WTC11 (cell line): ENCODE data around the gene SIRT2.

Experiments used
- ATF1 ChIP-seq: sonication (generic); formaldehyde crosslinking; IDR thresholded peaks from 2 replicates; pipeline ENCODE4 v1.8.1; 2023; ENCODE audit warnings: mild to moderate bottlenecking, moderate library complexity, missing genetic modification reagents
- CREB1 ChIP-seq: sonication (generic); formaldehyde crosslinking; IDR thresholded peaks from 2 replicates; pipeline ENCODE4 v1.8.0; 2023; ENCODE audit warnings: mild to moderate bottlenecking, missing genetic modification reagents
- CREM ChIP-seq: sonication (generic); formaldehyde crosslinking; IDR thresholded peaks from 2 replicates; pipeline ENCODE4 v1.8.1; 2022; ENCODE audit warnings: mild to moderate bottlenecking, missing genetic modification reagents, moderate library complexity
- ELF4 ChIP-seq: sonication (generic); formaldehyde crosslinking; IDR thresholded peaks from 2 replicates; pipeline ENCODE4 v1.8.1; 2022; ENCODE audit warnings: low read depth, mild to moderate bottlenecking, moderate library complexity, missing genetic modification reagents
- FOXK1 ChIP-seq: sonication (generic); formaldehyde crosslinking; IDR thresholded peaks from 2 replicates; pipeline ENCODE4 v1.8.0; 2022; ENCODE audit warnings: mild to moderate bottlenecking, moderate library complexity, missing genetic modification reagents
- TEAD1 ChIP-seq: sonication (generic); formaldehyde crosslinking; IDR thresholded peaks from 2 replicates; pipeline ENCODE4 v1.8.0; 2022; ENCODE audit warnings: mild to moderate bottlenecking, missing genetic modification reagents
- TF ChIP-seq, protein P1 (sequence below): sonication (generic); formaldehyde crosslinking; IDR thresholded peaks from 2 replicates; pipeline ENCODE4 v1.8.1; 2023; ENCODE audit warnings: mild to moderate bottlenecking, missing genetic modification reagents, moderate library complexity
- TF ChIP-seq, protein P2 (sequence below): sonication (generic); formaldehyde crosslinking; IDR thresholded peaks from 2 replicates; pipeline ENCODE4 v1.8.1; 2023; ENCODE audit warnings: mild to moderate bottlenecking, missing genetic modification reagents
- TF ChIP-seq, protein P3 (sequence below): sonication (generic); formaldehyde crosslinking; IDR thresholded peaks from 2 replicates; pipeline ENCODE4 v1.8.0; 2022; ENCODE audit warnings: mild to moderate bottlenecking, missing genetic modification reagents
- TF ChIP-seq, protein P4 (sequence below): fragments of 200-600 bp; IDR thresholded peaks from 2 replicates; pipeline ENCODE4 v1.8.0; 2022; ENCODE audit warnings: antibody characterized with exemption
- TF ChIP-seq, protein P5 (sequence below): sonication (generic); formaldehyde crosslinking; IDR thresholded peaks from 2 replicates; pipeline ENCODE4 v1.8.1; 2022; ENCODE audit warnings: low read depth, mild to moderate bottlenecking, moderate library complexity, missing genetic modification reagents, borderline replicate concordance

DNA sequence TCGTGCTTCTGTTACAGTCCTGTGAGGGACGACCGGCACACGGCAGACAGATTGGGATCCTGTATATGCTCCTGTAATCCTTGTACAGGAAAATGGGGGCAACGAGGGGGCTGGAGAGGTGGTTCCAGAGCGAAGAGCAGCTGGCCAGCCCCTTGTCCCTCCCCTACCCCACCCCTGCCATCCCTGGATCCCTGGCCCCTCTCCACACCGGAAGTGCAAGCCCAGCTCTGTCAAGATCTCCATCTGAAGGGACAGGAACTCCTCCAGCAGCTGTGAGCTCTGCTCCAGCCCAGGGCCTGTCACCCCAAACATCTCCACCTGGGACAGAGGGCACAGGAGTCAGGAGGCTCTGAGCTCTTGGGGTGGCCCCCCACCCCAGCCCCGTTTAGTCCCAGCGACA is 18.1 kb upstream of the SIRT2 start:
- TF ChIP-seq CREB1 (CRISPR knock-in tag) (no peak), CREM (no peak), ATF1 (CRISPR knock-in tag) (no peak), ELF4 (CRISPR knock-in tag) (no peak), TEAD1 (CRISPR knock-in tag) (no peak), FOXK1 (CRISPR knock-in tag) (no peak)
- TF ChIP-seq, protein P1, sequence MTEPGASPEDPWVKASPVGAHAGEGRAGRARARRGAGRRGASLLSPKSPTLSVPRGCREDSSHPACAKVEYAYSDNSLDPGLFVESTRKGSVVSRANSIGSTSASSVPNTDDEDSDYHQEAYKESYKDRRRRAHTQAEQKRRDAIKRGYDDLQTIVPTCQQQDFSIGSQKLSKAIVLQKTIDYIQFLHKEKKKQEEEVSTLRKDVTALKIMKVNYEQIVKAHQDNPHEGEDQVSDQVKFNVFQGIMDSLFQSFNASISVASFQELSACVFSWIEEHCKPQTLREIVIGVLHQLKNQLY (CRISPR knock-in tag): no peak
- TF ChIP-seq, protein P2, sequence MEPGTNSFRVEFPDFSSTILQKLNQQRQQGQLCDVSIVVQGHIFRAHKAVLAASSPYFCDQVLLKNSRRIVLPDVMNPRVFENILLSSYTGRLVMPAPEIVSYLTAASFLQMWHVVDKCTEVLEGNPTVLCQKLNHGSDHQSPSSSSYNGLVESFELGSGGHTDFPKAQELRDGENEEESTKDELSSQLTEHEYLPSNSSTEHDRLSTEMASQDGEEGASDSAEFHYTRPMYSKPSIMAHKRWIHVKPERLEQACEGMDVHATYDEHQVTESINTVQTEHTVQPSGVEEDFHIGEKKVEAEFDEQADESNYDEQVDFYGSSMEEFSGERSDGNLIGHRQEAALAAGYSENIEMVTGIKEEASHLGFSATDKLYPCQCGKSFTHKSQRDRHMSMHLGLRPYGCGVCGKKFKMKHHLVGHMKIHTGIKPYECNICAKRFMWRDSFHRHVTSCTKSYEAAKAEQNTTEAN (CRISPR knock-in tag): no peak
- TF ChIP-seq, protein P3, sequence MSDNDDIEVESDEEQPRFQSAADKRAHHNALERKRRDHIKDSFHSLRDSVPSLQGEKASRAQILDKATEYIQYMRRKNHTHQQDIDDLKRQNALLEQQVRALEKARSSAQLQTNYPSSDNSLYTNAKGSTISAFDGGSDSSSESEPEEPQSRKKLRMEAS (CRISPR knock-in tag): no peak
- TF ChIP-seq, protein P4, sequence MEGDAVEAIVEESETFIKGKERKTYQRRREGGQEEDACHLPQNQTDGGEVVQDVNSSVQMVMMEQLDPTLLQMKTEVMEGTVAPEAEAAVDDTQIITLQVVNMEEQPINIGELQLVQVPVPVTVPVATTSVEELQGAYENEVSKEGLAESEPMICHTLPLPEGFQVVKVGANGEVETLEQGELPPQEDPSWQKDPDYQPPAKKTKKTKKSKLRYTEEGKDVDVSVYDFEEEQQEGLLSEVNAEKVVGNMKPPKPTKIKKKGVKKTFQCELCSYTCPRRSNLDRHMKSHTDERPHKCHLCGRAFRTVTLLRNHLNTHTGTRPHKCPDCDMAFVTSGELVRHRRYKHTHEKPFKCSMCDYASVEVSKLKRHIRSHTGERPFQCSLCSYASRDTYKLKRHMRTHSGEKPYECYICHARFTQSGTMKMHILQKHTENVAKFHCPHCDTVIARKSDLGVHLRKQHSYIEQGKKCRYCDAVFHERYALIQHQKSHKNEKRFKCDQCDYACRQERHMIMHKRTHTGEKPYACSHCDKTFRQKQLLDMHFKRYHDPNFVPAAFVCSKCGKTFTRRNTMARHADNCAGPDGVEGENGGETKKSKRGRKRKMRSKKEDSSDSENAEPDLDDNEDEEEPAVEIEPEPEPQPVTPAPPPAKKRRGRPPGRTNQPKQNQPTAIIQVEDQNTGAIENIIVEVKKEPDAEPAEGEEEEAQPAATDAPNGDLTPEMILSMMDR: no peak
- TF ChIP-seq, protein P5, sequence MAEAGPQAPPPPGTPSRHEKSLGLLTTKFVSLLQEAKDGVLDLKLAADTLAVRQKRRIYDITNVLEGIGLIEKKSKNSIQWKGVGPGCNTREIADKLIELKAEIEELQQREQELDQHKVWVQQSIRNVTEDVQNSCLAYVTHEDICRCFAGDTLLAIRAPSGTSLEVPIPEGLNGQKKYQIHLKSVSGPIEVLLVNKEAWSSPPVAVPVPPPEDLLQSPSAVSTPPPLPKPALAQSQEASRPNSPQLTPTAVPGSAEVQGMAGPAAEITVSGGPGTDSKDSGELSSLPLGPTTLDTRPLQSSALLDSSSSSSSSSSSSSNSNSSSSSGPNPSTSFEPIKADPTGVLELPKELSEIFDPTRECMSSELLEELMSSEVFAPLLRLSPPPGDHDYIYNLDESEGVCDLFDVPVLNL (CRISPR knock-in tag): no peak
